Body of pancreas (tissue), 4 donors: ENCODE data around the gene APBA2. TPM values are rescaled to one million over a fixed set of nuclear protein-coding genes. Genes with fewer than 3 reads are reported as not detected.
A peak's percentile ranks its signal among the peaks of the same experiment; 100 is the strongest.
"Not testable (repeated sequence)": the region's sequence is repeated elsewhere in the genome, so short reads cannot be mapped to it uniquely, and the experiment has no call there.

Source experiments
- ATAC-seq: fragments of 150-250 bp; one replicate; pipeline ENCODE4 v1.9.1; 2016
- DNase-seq, 4 donors: peaks; one replicate each; pipeline ENCODE4 v3.0.0-alpha.2; 2019
- H3K27ac ChIP-seq, 4 donors: fragments of 200-600 bp; sonication (generic); 1 replicate in 3 of 4; 2 replicates in 1 of 4; pipeline versions ENCODE4 v1.5.1 to v1.6.1; 2016 to 2019; ENCODE audit warnings: mild to moderate bottlenecking in 1 of 4, mixed read lengths in 1 of 4, moderate library complexity in 1 of 4
- H3K27me3 ChIP-seq, 2 donors: fragments of 200-600 bp; sonication (generic); one replicate each; pipeline ENCODE4 v1.6.0; 2016; ENCODE audit warnings: mild to moderate bottlenecking in 1 of 2
- H3K36me3 ChIP-seq, 2 donors: fragments of 200-600 bp; sonication (generic); replicated peaks in 1 of 2; 2 replicates each; pipeline ENCODE4 v1.5.1; 2016; ENCODE audit warnings: low read depth in 2 of 2; ENCODE audit not compliant: insufficient read depth in 1 of 2
- H3K4me1 ChIP-seq: fragments of 200-600 bp; sonication (generic); one replicate; pipeline ENCODE4 v1.6.0; 2016
- H3K4me3 ChIP-seq, 2 donors: fragments of 200-600 bp; sonication (generic); 1 replicate in 1 of 2; 2 replicates in 1 of 2; pipeline ENCODE4 v1.5.1; 2016 to 2019
- H3K9me3 ChIP-seq, 3 donors: fragments of 200-600 bp; sonication (generic); 1 replicate in 2 of 3; 2 replicates in 1 of 3; pipeline ENCODE4 v1.5.1; 2016
- POLR2A ChIP-seq, 3 donors: fragments of 450-650 bp; IDR thresholded peaks; one replicate each; pipeline ENCODE4 v1.6.1; 2016; ENCODE audit warnings: antibody characterized with exemption in 3 of 3, mild to moderate bottlenecking in 2 of 3
- WGBS, 2 donors: methylation state at CpG; one replicate each; pipeline ENCODE4 v1.1.5; 2017; 5-methylcytosine and 5-hydroxymethylcytosine counted together
- intact Hi-C: fragments of 100-400 bp; cut with DNase I; formaldehyde crosslinking; loops from one replicate; pipeline ENCODE4 v1.15.1; 2023
- total RNA-seq, 2 donors: library from RNA; depleted of rRNA; stranded (reverse); fragments of >200 nt; gene quantifications; one replicate each; pipeline ENCODE4 v1.1.0, GENCODE V29; 2016
- TF ChIP-seq, protein P1 (sequence below), 7 experiments: fragments of 450-650 bp in 4 of 7; fragments of 200-600 bp in 3 of 7; sonication (generic) in 3 of 7; IDR thresholded peaks; one replicate each; pipeline ENCODE4 v1.5.1; 2016 to 2019; ENCODE audit warnings: antibody characterized with exemption in 7 of 7

Gene APBA2
- total RNA-seq, 2 donors from 2014 or later: 13.2 to 29.0 TPM

DNA sequence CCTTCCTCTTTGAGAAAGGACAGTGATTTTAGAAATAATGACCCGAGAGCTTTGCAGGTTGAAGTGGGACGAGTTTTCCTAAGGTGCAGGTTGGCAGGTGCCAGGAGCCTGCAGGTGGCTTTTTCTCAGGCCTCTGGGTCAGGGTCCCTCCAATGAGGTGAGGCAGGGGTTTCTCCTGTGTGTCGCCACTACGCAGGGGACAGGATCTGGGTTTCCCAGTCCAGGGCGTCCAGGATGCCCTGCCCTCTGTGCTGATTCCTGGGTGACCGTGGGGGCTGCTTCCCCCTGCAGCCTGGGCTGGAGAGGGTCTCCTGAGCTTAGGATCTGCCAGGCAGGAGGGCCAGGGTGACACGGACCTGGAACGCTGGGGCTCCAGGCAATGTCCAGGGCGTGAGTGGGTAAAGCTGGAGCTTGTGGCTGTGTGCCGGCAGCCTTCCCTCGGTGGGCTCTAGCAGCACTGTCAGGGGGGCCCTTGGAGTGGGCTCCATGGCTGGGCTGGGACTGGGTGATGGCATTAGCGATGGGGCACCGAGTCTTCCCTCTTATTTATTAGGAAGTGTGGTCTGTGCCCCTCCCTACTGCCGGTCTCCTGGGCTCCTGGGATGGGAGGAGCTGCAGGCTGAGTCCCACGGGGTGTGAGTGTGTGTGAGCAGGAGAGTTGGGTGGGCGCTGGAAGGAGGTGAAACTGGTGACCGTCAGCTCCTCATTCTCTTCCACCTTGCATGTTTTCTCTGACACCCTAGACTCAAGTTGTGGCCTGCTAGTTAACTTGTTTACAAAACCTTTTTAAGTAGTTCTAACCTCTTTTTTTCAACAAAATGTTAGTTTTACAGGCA is 1.8 kb downstream of the APBA2 start:
- WGBS, 2 donors: 59 to 60% methylated on average over 10 to 17 of the region's 17 CpGs
- Histone ChIP-seq H3K4me1 (peaks cover 32% of the 10 kb centered on the region), H3K4me3 (no peak overlapping the region), H3K36me3 (no peaks in the 10 kb centered on the region), H3K27ac (no peak overlapping the region), H3K9me3 (no peaks in the 10 kb centered on the region), H3K27me3 (no peaks in the 10 kb centered on the region)
- peak in 1 of 4 donors; percentile 66 for DNase-seq
- intact Hi-C loops: no loop called here
- TF ChIP-seq, protein P1, sequence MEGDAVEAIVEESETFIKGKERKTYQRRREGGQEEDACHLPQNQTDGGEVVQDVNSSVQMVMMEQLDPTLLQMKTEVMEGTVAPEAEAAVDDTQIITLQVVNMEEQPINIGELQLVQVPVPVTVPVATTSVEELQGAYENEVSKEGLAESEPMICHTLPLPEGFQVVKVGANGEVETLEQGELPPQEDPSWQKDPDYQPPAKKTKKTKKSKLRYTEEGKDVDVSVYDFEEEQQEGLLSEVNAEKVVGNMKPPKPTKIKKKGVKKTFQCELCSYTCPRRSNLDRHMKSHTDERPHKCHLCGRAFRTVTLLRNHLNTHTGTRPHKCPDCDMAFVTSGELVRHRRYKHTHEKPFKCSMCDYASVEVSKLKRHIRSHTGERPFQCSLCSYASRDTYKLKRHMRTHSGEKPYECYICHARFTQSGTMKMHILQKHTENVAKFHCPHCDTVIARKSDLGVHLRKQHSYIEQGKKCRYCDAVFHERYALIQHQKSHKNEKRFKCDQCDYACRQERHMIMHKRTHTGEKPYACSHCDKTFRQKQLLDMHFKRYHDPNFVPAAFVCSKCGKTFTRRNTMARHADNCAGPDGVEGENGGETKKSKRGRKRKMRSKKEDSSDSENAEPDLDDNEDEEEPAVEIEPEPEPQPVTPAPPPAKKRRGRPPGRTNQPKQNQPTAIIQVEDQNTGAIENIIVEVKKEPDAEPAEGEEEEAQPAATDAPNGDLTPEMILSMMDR (IDR thresholded peaks at IDR 0.05): no peak
- TF ChIP-seq POLR2A (IDR thresholded peaks at IDR 0.05): no peak
- ATAC-seq: peak; percentile 24

GRCh38 chr15:28888302-28888894 is 2.6 kb downstream of the APBA2 start:
- TF ChIP-seq, protein P1 (IDR thresholded peaks at IDR 0.05): no peak
- TF ChIP-seq POLR2A (IDR thresholded peaks at IDR 0.05): no peak
- Histone ChIP-seq H3K27me3 (no peaks in the 10 kb centered on the region), H3K4me3 (no peak overlapping the region), H3K36me3 (no peaks in the 10 kb centered on the region), H3K9me3 (no peaks in the 10 kb centered on the region), H3K27ac (no peak overlapping the region), H3K4me1 (peaks cover 40% of the 10 kb centered on the region)
- intact Hi-C loops: no loop called here
- WGBS, 2 donors: 89 to 96% methylated on average over 12 to 18 of the region's 18 CpGs
- DNase-seq: no peak
- ATAC-seq: no peak

- ATAC-seq (no peak), DNase-seq (peak in 1 of 4 donors; percentile 30)
- intact Hi-C loops: no loop called here
- Histone ChIP-seq H3K9me3 (no peaks in the 10 kb centered on the region), H3K36me3 (no peaks in the 10 kb centered on the region), H3K4me1 (peaks cover 40% of the 10 kb centered on the region), H3K27ac (no peak overlapping the region), H3K4me3 (no peak overlapping the region), H3K27me3 (no peaks in the 10 kb centered on the region)
- no peak for TF ChIP-seq POLR2A (IDR thresholded peaks at IDR 0.05)
- TF ChIP-seq, protein P1 (IDR thresholded peaks at IDR 0.05): no peak
- 55 to 69% methylated on average over 8 to 10 of the region's 10 CpGs for WGBS, 2 donors
These were observed 3.1 kb downstream of the APBA2 start for GRCh38 chr15:28888900-28889299.

DNA sequence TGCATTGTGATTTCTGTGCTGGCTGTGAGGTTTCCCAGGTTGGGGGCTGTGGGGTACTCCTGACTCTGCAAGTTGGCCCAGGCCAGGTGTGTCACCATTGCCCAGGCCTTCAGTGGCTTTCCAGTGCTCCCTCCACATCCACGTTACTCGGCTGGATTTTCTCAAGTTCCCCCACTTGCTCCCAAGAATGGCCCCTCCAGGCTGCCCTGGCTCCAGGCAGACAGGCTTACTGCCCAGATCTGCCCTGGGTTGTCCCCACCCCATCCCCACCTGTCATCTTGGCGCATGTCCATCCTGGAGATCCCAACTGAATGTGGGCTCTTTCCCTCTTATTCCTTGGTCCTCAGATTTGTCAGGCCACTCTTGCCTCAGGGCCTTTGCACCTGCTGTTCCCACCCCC is 3.6 kb downstream of the APBA2 start:
- intact Hi-C loops: no loop called here
- no peak for DNase-seq
- Histone ChIP-seq H3K27me3 (no peaks in the 10 kb centered on the region), H3K36me3 (no peaks in the 10 kb centered on the region), H3K4me1 (peaks cover 40% of the 10 kb centered on the region), H3K9me3 (no peaks in the 10 kb centered on the region), H3K4me3 (no peak overlapping the region), H3K27ac (no peak overlapping the region)
- ATAC-seq: no peak
- no peak for TF ChIP-seq POLR2A (IDR thresholded peaks at IDR 0.05)
- TF ChIP-seq, protein P1 (IDR thresholded peaks at IDR 0.05): no peak
- 94 to 96% methylated on average over 3 of the region's 3 CpGs for WGBS, 2 donors

- not testable (repeated sequence) for ATAC-seq, DNase-seq, H3K27me3 ChIP-seq, H3K27ac ChIP-seq, H3K9me3 ChIP-seq, H3K4me3 ChIP-seq, H3K36me3 ChIP-seq
- 86 to 92% methylated on average over 4 to 6 of the region's 6 CpGs for WGBS, 2 donors
- intact Hi-C loops: loop anchor here (10.0 kb wide), 1 partner anchor 75 kb away; no protein-coding TSS in a partner anchor
- peaks cover 40% of the 10 kb centered on the region for H3K4me1 ChIP-seq
These were observed 4.1 kb downstream of the APBA2 start for GRCh38 chr15:28889871-28890270.

DNA sequence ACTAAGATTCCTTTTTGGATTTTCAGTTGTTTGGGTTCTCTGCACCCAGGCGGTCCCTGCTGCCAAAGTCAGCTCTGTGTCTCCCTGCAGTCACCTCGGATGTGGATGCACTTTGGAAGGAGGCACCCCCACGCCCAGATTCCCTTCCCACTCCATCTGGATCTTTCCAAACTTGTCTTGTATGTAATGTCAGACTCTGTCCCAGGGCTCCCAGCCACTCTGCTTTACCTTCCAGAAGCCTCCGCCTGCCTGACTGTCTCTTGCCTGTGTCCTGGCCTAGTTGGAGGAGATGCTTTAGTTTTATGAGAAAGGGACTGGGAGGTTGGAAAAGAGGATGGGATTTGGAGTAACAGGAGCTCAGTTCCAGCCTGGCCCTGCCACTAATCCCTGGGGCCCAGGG is 4.5 kb downstream of the APBA2 start:
- not testable (repeated sequence) for H3K27ac ChIP-seq, DNase-seq, H3K9me3 ChIP-seq, H3K36me3 ChIP-seq, H3K27me3 ChIP-seq, ATAC-seq, H3K4me3 ChIP-seq
- intact Hi-C loops: loop anchor here (10.0 kb wide), 1 partner anchor 75 kb away; no protein-coding TSS in a partner anchor
- 92 to 94% methylated on average over 4 of the region's 4 CpGs for WGBS, 2 donors
- H3K4me1 ChIP-seq: peaks cover 38% of the 10 kb centered on the region
